PC-3 (cell line): ENCODE measurements around the gene SLC38A8.

Source experiments
- CTCF ChIP-seq: fragments of 300-600 bp; sonication (generic); conservative IDR thresholded peaks from 2 replicates; pipeline ENCODE4 v1.5.1; 2017; ENCODE audit warnings: antibody characterized with exemption, low read depth, mild to moderate bottlenecking, low read length
- EZH2 ChIP-seq: fragments of 300-600 bp; sonication (generic); IDR thresholded peaks from one replicate; pipeline ENCODE4 v1.6.1; 2017; ENCODE audit warnings: antibody characterized with exemption, mild to moderate bottlenecking, low read length; ENCODE audit not compliant: unreplicated experiment

GRCh38 chr16:83998091-83998490 lies 44.5 kb downstream of the SLC38A8 start:
- TF ChIP-seq EZH2, result no peak
- TF ChIP-seq CTCF, result no peak
